RWPE1 (cell line): ENCODE data around the gene HIVEP2.

ENCODE experiments used
- CTCF ChIA-PET: fragments of 350-600 bp; sonication (Branson Sonifier 250); formaldehyde crosslinking; extraction: SDS; loops from one replicate; lab custom pipeline; 2021; lab: Yijun Ruan, JAX
- POLR2A ChIA-PET: fragments of 400-600 bp; formaldehyde crosslinking; extraction: SDS; loops from one replicate; lab custom pipeline; 2020; ENCODE audit warnings: antibody characterized with exemption; ENCODE audit not compliant: low non-redundant PET; lab: Yijun Ruan, JAX
- DNase-seq: peaks from one replicate; pipeline ENCODE4 v3.0.0; 2012; ENCODE audit warnings: low spot score
- H3K27ac ChIP-seq: fragments of 450-650 bp; 2 replicates; pipeline ENCODE4 v1.5.1; 2017
- TF ChIP-seq, protein P1 (sequence below): fragments of 450-650 bp; conservative IDR thresholded peaks from 2 replicates; pipeline ENCODE4 v1.5.1; 2017; ENCODE audit warnings: low read depth, mild to moderate bottlenecking

The HIVEP2 gene

DNA sequence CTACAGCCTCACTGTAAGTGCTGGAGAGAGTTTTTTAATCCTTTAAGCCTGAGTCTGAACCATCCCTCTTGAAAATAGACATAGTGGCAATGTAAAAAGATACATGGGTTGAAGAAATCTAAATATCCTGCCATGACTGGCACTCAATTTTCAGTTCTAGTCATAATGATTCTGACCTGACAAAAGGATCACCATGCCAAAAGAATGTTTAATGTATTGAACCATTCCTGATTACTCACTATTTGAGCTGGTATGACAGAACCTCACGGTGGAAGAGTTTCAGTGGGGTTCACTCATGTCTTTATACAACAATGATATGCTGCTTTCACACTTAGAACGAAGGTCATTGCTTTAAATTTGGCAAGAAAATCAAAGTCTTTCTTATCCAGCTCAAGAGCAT is 93.4 kb downstream of the HIVEP2 start:
- POLR2A ChIA-PET, result no interaction called here
- DNase-seq, result no peak
- TF ChIP-seq, protein P1, sequence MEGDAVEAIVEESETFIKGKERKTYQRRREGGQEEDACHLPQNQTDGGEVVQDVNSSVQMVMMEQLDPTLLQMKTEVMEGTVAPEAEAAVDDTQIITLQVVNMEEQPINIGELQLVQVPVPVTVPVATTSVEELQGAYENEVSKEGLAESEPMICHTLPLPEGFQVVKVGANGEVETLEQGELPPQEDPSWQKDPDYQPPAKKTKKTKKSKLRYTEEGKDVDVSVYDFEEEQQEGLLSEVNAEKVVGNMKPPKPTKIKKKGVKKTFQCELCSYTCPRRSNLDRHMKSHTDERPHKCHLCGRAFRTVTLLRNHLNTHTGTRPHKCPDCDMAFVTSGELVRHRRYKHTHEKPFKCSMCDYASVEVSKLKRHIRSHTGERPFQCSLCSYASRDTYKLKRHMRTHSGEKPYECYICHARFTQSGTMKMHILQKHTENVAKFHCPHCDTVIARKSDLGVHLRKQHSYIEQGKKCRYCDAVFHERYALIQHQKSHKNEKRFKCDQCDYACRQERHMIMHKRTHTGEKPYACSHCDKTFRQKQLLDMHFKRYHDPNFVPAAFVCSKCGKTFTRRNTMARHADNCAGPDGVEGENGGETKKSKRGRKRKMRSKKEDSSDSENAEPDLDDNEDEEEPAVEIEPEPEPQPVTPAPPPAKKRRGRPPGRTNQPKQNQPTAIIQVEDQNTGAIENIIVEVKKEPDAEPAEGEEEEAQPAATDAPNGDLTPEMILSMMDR, result no peak
- CTCF ChIA-PET, result interaction anchor here (0.6 kb wide), 1 partner anchor 190 kb away, joined by 4 read pairs; no protein-coding TSS in a partner anchor
- H3K27ac ChIP-seq, result no peak overlapping the region

DNA sequence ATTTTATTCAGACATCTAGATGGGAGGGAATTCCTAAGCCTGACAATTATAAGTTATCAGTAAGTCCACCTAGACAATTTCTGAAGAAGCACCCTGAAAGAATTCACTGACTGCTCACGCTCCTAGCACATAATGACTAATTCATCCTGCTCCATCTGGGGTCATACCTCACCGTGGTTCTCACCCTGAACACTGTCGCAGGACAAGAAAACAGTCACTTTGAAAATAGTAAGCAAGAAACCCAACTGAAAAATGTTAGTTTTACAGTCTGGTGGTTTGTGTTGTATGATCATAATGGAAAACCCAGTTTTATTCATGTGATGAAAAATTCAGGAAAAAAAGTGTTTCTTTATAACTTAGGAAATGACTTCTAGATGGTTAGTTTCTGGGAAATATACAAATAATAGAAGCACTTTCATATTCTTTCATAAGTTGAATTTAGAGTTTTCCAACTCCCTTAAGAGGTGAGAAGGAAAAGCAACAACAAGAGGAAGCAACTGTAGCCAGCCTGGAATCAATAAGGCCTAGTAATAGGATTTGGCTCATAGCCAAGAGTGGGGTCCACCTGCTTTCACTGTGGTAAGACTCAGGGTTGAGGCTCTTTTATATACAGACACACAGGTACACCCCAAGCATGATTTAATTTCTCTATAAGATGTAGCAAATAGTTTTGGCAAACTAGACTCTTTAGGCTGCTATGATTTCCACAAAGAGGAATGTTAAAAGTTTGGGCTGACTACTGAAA is 94.1 kb downstream of the HIVEP2 start:
- CTCF ChIA-PET, result no interaction called here
- no peak for DNase-seq
- no peak overlapping the region for H3K27ac ChIP-seq
- POLR2A ChIA-PET, result no interaction called here
- TF ChIP-seq, protein P1, result no peak

DNA sequence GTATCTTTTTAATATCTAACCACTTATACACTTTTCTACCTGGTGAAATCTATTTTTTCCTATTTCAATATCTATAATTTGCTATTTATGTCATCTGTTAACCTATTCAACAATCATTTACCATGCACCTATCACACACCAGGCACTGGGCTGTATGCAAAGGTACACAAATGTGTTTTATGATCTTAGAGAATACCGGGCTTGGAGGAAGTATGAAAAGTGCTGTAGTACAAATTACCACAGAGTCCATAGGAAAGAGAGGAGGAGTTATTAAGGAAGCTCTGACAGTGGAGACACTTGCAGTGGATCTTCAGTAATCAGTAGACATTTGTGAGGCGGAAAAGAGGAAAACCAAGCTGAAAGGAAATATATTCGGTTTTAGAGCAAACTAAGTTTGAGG is 96.0 kb downstream of the HIVEP2 start:
- ChIA-PET POLR2A (no interaction called here), CTCF (interaction anchor here (0.6 kb wide), 1 partner anchor 18 kb away, joined by 3 read pairs; no protein-coding TSS in a partner anchor)
- no peak overlapping the region for H3K27ac ChIP-seq
- no peak for DNase-seq
- TF ChIP-seq, protein P1, result no peak

DNA sequence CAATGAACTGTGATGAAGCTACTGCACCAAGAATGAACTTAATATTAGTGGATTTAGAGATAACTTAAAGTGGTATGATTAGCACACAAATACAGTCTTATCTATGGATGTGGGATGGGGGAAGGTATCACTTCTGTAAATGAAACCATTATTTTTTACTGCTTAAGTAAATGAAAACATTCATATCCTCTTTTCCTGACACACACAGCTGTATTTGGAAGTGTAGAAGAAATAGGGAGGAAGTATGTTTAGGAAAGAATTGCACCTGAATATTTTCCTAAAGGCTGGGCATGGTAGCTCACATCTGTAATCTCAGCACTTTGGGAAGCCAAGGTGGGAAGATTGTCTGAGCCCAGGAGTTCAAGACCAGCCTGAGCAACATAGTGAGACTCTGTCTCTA is 96.8 kb downstream of the HIVEP2 start:
- CTCF ChIA-PET, result interaction anchor here (0.6 to 0.8 kb wide), 2 partner anchors 238 to 373 kb away, joined by 3 read pairs; no protein-coding TSS in a partner anchor
- POLR2A ChIA-PET, result no interaction called here

DNA sequence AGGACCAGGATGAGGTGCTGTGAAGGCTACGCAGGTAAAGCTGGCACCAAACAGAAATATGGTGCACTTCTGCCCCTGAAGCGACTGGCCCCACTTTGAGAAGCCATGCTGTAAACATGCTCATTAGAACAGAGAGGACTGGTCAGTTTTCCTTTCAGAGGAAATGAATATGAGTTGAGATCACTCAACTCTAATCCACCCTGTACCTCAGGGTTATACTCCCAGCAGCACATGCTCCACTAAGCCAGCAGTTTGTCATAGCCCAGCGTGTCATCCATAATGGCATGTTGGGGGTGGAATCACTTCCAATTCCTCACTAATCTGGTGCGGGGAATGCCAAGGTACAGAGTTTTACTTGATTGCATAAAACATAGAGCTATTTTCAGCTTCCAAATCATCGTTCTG is 98.1 kb downstream of the HIVEP2 start:
- no peak overlapping the region for H3K27ac ChIP-seq
- POLR2A ChIA-PET, result no interaction called here
- DNase-seq, result peak; percentile 44
- CTCF ChIA-PET, result no interaction called here
- TF ChIP-seq, protein P1, result no peak

More for the DNA sequence above, 96.8 kb downstream of the HIVEP2 start:
- TF ChIP-seq, protein P1, result no peak
- no peak for DNase-seq
- no peak overlapping the region for H3K27ac ChIP-seq

DNA sequence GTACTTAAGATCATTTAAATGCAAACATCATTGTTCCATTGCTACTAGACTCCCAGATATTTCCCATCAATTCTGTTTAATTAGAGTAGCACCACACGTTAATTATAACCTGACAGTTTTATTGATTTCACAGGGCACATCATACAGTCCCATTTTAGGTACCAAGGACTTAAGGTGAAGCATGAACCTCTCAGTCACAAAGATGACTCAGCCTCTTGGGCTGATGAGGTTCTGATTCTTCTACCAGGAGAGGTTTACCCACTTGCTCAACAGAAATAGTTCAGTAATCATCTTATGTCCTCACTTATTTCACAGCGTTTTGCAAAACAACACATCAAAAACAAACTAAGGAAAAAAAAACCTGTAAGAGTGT is 98.5 kb downstream of the HIVEP2 start:
- ChIA-PET POLR2A (no interaction called here), CTCF (no interaction called here)

More for the DNA sequence above, 98.5 kb downstream of the HIVEP2 start:
- DNase-seq, result no peak
- TF ChIP-seq, protein P1, result no peak
- H3K27ac ChIP-seq, result no peak overlapping the region
